IMR-90 (cell line): ENCODE data around the gene CCDC194. TPM values are rescaled to one million over a fixed set of nuclear protein-coding genes. Genes with fewer than 3 reads are reported as not detected.

Experiments
- ATAC-seq: fragments of 200-7000 bp; cut with Tn5 transposase; 2 replicates; pipeline ENCODE4 v1.9.1; 2020; ENCODE audit warnings: low read depth, mild to moderate bottlenecking, moderate library complexity
- BruUV-seq: library from RNA; stranded (reverse); fragments of 400-500 nt; replicated peaks from 2 replicates; lab custom pipeline; 2021; lab: Mats Ljungman, UMichigan
- CTCF ChIA-PET: fragments of 300-600 bp; formaldehyde crosslinking; extraction: SDS; loops from one replicate; lab custom pipeline; 2021; ENCODE audit warnings: antibody characterized with exemption; lab: Yijun Ruan, JAX
- POLR2A ChIA-PET: fragments of 300-600 bp; sonication (Branson Sonifier 250); formaldehyde crosslinking; loops from one replicate; lab custom pipeline; 2022; ENCODE audit warnings: antibody characterized with exemption; ENCODE audit not compliant: unreplicated experiment; lab: Charles Lee
- DNase-seq: peaks from one replicate; pipeline ENCODE4 v3.0.0; 2013
- H2AFZ ChIP-seq: replicated peaks from 2 replicates; pipeline ENCODE3; 2013; ENCODE audit warnings: low read length, mild to moderate bottlenecking; ENCODE audit not compliant: poor library complexity
- H2AK5ac ChIP-seq: 2 replicates; pipeline ENCODE4 v1.6.1; 2013; ENCODE audit warnings: low read depth, low read length, inconsistent platforms
- H2AK9ac ChIP-seq: replicated peaks from 2 replicates; pipeline ENCODE3; 2013; ENCODE audit warnings: mild to moderate bottlenecking, low read depth, low read length, moderate library complexity; ENCODE audit not compliant: poor library complexity
- H2BK120ac ChIP-seq: 2 replicates; pipeline ENCODE4 v1.6.1; 2013; ENCODE audit warnings: low read depth, low read length, inconsistent platforms
- H2BK15ac ChIP-seq: 3 replicates; pipeline ENCODE4 v1.6.1; 2013; ENCODE audit warnings: low read depth, low read length, inconsistent platforms
- H2BK20ac ChIP-seq: 2 replicates; pipeline ENCODE4 v1.6.1; 2013; ENCODE audit warnings: low read depth, mild to moderate bottlenecking, inconsistent platforms, low read length, moderate library complexity
- H2BK5ac ChIP-seq: 2 replicates; pipeline ENCODE4 v1.6.1; 2013; ENCODE audit warnings: mild to moderate bottlenecking, low read depth, low read length, inconsistent platforms; ENCODE audit not compliant: poor library complexity, severe bottlenecking
- H3K14ac ChIP-seq: replicated peaks from 2 replicates; pipeline ENCODE4 v1.6.1; 2013; ENCODE audit warnings: low read depth, low read length, inconsistent platforms
- H3K18ac ChIP-seq: 2 replicates; pipeline ENCODE4 v1.6.1; 2013; ENCODE audit warnings: low read depth, low read length, control low read depth
- H3K23ac ChIP-seq: 2 replicates; pipeline ENCODE4 v1.6.1; 2013; ENCODE audit warnings: low read depth, low read length, inconsistent platforms
- H3K27ac ChIP-seq: 2 replicates; pipeline ENCODE4 v1.5.1; 2013; ENCODE audit warnings: mild to moderate bottlenecking, control low read depth, low read length; ENCODE audit not compliant: insufficient read depth
- H3K27me3 ChIP-seq: 2 replicates; pipeline ENCODE4 v1.6.1; 2013; ENCODE audit warnings: low read length; ENCODE audit not compliant: control insufficient read depth, insufficient read depth
- H3K36me3 ChIP-seq: 2 replicates; pipeline ENCODE4 v1.6.1; 2013; ENCODE audit warnings: low read length, mixed read lengths; ENCODE audit not compliant: control insufficient read depth, insufficient read depth
- H3K4ac ChIP-seq: 2 replicates; pipeline ENCODE4 v1.6.1; 2013; ENCODE audit warnings: low read depth, low read length, inconsistent platforms
- H3K4me1 ChIP-seq: 2 replicates; pipeline ENCODE4 v1.6.1; 2013; ENCODE audit warnings: low read length, mixed read lengths; ENCODE audit not compliant: control insufficient read depth, insufficient read depth
- H3K4me2 ChIP-seq: 2 replicates; pipeline ENCODE4 v1.6.1; 2013; ENCODE audit warnings: low read depth, mild to moderate bottlenecking, control low read depth, low read length, moderate library complexity
- H3K4me3 ChIP-seq: 2 replicates; pipeline ENCODE4 v1.5.1; 2013; ENCODE audit warnings: low read depth, mild to moderate bottlenecking, control low read depth, low read length, moderate library complexity; ENCODE audit not compliant: insufficient read depth
- H3K56ac ChIP-seq: 2 replicates; pipeline ENCODE4 v1.6.1; 2013; ENCODE audit warnings: low read length, inconsistent platforms; ENCODE audit not compliant: insufficient read depth; ENCODE audit errors: extremely low read depth
- H3K79me1 ChIP-seq, 2 experiments: 2 replicates each; pipeline ENCODE4 v1.6.1; 2013; ENCODE audit warnings: low read length in 2 of 2, inconsistent platforms in 1 of 2, low read depth in 1 of 2
- H3K9ac ChIP-seq: 2 replicates; pipeline ENCODE4 v1.6.1; 2013; ENCODE audit warnings: low read depth, low read length, control low read depth
- H3K9me1 ChIP-seq: 2 replicates; pipeline ENCODE4 v1.6.1; 2013; ENCODE audit warnings: low read length, inconsistent platforms; ENCODE audit not compliant: insufficient read depth
- H3K9me3 ChIP-seq: 2 replicates; pipeline ENCODE4 v1.6.1; 2013; ENCODE audit warnings: low read length; ENCODE audit not compliant: control insufficient read depth, insufficient read depth
- H4K20me1 ChIP-seq: 2 replicates; pipeline ENCODE4 v1.6.1; 2013; ENCODE audit warnings: low read length, inconsistent platforms; ENCODE audit not compliant: insufficient read depth
- H4K5ac ChIP-seq: 2 replicates; pipeline ENCODE4 v1.6.1; 2013; ENCODE audit warnings: mild to moderate bottlenecking, low read depth, low read length, control low read depth
- H4K8ac ChIP-seq, 2 experiments: 2 replicates each; pipeline ENCODE4 v1.6.1; 2013; ENCODE audit warnings: low read depth in 2 of 2, low read length in 2 of 2, control low read depth in 1 of 2, inconsistent platforms in 1 of 2
- H4K91ac ChIP-seq: 2 replicates; pipeline ENCODE4 v1.6.1; 2013; ENCODE audit warnings: low read depth, low read length, inconsistent platforms; ENCODE audit not compliant: insufficient read depth
- BHLHE40 ChIP-seq: fragments of 150-350 bp; IDR thresholded peaks from 2 replicates; pipeline ENCODE4 v1.6.1; 2016; ENCODE audit warnings: mild to moderate bottlenecking, low read depth, low read length
- CEBPB ChIP-seq: IDR thresholded peaks from 2 replicates; pipeline ENCODE4 v1.6.1; 2012; ENCODE audit warnings: low read depth, low read length, improper control_type of control experiment
- CHD1 ChIP-seq: IDR thresholded peaks from 2 replicates; pipeline ENCODE4 v1.6.1; 2012; ENCODE audit warnings: low read depth, low read length, improper control_type of control experiment
- FOS ChIP-seq: fragments of 150-350 bp; IDR thresholded peaks from 2 replicates; pipeline ENCODE4 v1.6.1; 2016; ENCODE audit warnings: low read depth, low read length
- MAZ ChIP-seq: IDR thresholded peaks from 2 replicates; pipeline ENCODE4 v1.6.1; 2012; ENCODE audit warnings: low read depth, mild to moderate bottlenecking, low read length, improper control_type of control experiment, moderate library complexity, borderline replicate concordance
- MXI1 ChIP-seq: IDR thresholded peaks from 2 replicates; pipeline ENCODE4 v1.6.1; 2012; ENCODE audit warnings: low read depth, mild to moderate bottlenecking, low read length, moderate library complexity, borderline replicate concordance
- NFE2L2 ChIP-seq: fragments of 150-350 bp; IDR thresholded peaks from 2 replicates; pipeline ENCODE4 v1.6.1; 2016; ENCODE audit warnings: low read depth, mild to moderate bottlenecking, low read length
- POLR2A ChIP-seq: IDR thresholded peaks from 2 replicates; pipeline ENCODE4 v1.6.1; 2012; ENCODE audit warnings: mild to moderate bottlenecking, low read depth, low read length
- RAD21 ChIP-seq: IDR thresholded peaks from 2 replicates; pipeline ENCODE4 v1.6.1; 2012; ENCODE audit warnings: low read length, improper control_type of control experiment
- RCOR1 ChIP-seq: IDR thresholded peaks from 2 replicates; pipeline ENCODE4 v1.6.1; 2012; ENCODE audit warnings: mild to moderate bottlenecking, low read length, improper control_type of control experiment; ENCODE audit not compliant: insufficient replicate concordance
- RFX5 ChIP-seq: IDR thresholded peaks from 2 replicates; pipeline ENCODE4 v1.8.0; 2012; ENCODE audit warnings: low read depth, mild to moderate bottlenecking, low read length, moderate library complexity
- SMC3 ChIP-seq: fragments of 150-350 bp; IDR thresholded peaks from 2 replicates; pipeline ENCODE4 v1.6.1; 2016; ENCODE audit warnings: low read depth, mild to moderate bottlenecking, antibody characterized with exemption, low read length, moderate library complexity
- WGBS, 2 experiments: methylation state at CpG; one replicate each; pipeline versions ENCODE4 v1.1.5 to v1.1.7; 2013; ENCODE audit warnings: missing lambda C conversion rate in 2 of 2; ENCODE audit not compliant: insufficient read length in 1 of 2; ENCODE audit errors: extremely low coverage in 2 of 2; 5-methylcytosine and 5-hydroxymethylcytosine counted together
- dilution Hi-C: fragments of 300-500 bp; cut with HindIII; formaldehyde crosslinking; loops from one replicate; pipeline ENCODE4 v1.14.3; 2018; ENCODE audit warnings: low sequenced_read_pairs; ENCODE audit not compliant: unreplicated experiment
- in situ Hi-C: fragments of 300-500 bp; cut with MboI; formaldehyde crosslinking; loops from 3 replicates; pipeline ENCODE4 v1.14.3; 2019; ENCODE audit warnings: low sequenced_read_pairs, inconsistent platforms, mixed read lengths
- intact Hi-C: fragments of 100-400 bp; cut with micrococcal nuclease; formaldehyde crosslinking; loops from 2 replicates; pipeline ENCODE4 v1.10.0; 2022
- polyA plus RNA-seq, 3 experiments: library from polyadenylated mRNA; depleted of rRNA; stranded (reverse); fragments of >200 nt; gene quantifications; 2 replicates each; pipeline ENCODE4 v1.2.3, GENCODE V29; 2012; ENCODE audit warnings: low replicate concordance in 1 of 3
- total RNA-seq: library from RNA; depleted of rRNA; stranded (reverse); fragments of >200 nt; gene quantifications from 2 replicates; pipeline ENCODE4 v1.2.3, GENCODE V29; 2012
- TF ChIP-seq, protein P1 (sequence below): fragments of 150-350 bp; IDR thresholded peaks from 2 replicates; pipeline ENCODE4 v1.6.1; 2016; ENCODE audit warnings: low read depth, mild to moderate bottlenecking, low read length, moderate library complexity, borderline replicate concordance
- TF ChIP-seq, protein P2 (sequence below): conservative IDR thresholded peaks from 2 replicates; pipeline ENCODE4 v1.5.1; 2012; ENCODE audit warnings: mild to moderate bottlenecking, low read depth, low read length, improper control_type of control experiment
- TF ChIP-seq, protein P3 (sequence below): fragments of 150-350 bp; IDR thresholded peaks from 2 replicates; pipeline ENCODE4 v1.6.1; 2017; ENCODE audit warnings: mild to moderate bottlenecking, antibody characterized with exemption, low read length, low read depth

CCDC194 gene
- total and polyA plus RNA-seq, 2 of the 4 experiments (the other 2 are of a cell fraction): not detected

DNA sequence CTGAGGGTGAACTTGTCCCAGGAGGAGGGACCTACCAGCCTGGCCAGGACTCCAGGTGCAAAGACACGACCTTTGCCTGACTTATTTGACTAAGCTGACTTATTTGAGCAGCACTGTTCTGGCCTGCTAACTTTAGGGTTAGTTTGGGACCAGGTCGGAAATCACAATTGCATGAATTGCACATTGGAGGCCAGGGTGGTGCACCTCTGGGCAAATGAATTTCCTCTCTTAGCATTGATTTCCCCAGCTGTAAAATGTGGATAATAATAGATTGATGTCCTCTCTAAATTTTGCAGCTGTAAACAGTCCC lies 12.8 kb upstream of the CCDC194 start:
- Histone ChIP-seq H3K14ac (no peak overlapping the region), H3K27me3 (no peaks in the 10 kb centered on the region), H4K91ac (no peak overlapping the region), H4K8ac (no peak overlapping the region), H3K9ac (no peak overlapping the region), H3K27ac (no peak overlapping the region), H4K5ac (no peak overlapping the region), H2AK5ac (no peak overlapping the region), H3K18ac (no peak overlapping the region), H3K4ac (no peak overlapping the region), H2BK15ac (no peak overlapping the region), H3K4me3 (no peak overlapping the region), H3K36me3 (no peaks in the 10 kb centered on the region), H2BK120ac (no peak overlapping the region), H3K56ac (no peak overlapping the region), H2AK9ac (no peak overlapping the region), H3K9me3 (no peaks in the 10 kb centered on the region), H2AFZ (no peak overlapping the region), H3K4me2 (no peak overlapping the region), H3K9me1 (peaks cover 2% of the 10 kb centered on the region; the same call in 1 of the 2 replicates), H3K79me1 (no peaks in the 10 kb centered on the region), H4K20me1 (no peaks in the 10 kb centered on the region), H2BK5ac (no peak overlapping the region), H3K23ac (no peak overlapping the region), H2BK20ac (no peak overlapping the region), H3K4me1 (peaks cover under 1% of the 10 kb centered on the region; the same call in 1 of the 2 replicates)
- dilution Hi-C loops: no loop called here
- DNase-seq: no peak
- CTCF ChIA-PET: no interaction called here
- BruUV-seq: no TSS peak
- no peak for TF ChIP-seq RFX5
- TF ChIP-seq, protein P1, sequence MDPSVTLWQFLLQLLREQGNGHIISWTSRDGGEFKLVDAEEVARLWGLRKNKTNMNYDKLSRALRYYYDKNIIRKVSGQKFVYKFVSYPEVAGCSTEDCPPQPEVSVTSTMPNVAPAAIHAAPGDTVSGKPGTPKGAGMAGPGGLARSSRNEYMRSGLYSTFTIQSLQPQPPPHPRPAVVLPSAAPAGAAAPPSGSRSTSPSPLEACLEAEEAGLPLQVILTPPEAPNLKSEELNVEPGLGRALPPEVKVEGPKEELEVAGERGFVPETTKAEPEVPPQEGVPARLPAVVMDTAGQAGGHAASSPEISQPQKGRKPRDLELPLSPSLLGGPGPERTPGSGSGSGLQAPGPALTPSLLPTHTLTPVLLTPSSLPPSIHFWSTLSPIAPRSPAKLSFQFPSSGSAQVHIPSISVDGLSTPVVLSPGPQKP: no peak
- TF ChIP-seq, protein P2, sequence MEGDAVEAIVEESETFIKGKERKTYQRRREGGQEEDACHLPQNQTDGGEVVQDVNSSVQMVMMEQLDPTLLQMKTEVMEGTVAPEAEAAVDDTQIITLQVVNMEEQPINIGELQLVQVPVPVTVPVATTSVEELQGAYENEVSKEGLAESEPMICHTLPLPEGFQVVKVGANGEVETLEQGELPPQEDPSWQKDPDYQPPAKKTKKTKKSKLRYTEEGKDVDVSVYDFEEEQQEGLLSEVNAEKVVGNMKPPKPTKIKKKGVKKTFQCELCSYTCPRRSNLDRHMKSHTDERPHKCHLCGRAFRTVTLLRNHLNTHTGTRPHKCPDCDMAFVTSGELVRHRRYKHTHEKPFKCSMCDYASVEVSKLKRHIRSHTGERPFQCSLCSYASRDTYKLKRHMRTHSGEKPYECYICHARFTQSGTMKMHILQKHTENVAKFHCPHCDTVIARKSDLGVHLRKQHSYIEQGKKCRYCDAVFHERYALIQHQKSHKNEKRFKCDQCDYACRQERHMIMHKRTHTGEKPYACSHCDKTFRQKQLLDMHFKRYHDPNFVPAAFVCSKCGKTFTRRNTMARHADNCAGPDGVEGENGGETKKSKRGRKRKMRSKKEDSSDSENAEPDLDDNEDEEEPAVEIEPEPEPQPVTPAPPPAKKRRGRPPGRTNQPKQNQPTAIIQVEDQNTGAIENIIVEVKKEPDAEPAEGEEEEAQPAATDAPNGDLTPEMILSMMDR: no peak
- no peak for TF ChIP-seq CEBPB
- no peak for TF ChIP-seq CHD1
- TF ChIP-seq, protein P3, sequence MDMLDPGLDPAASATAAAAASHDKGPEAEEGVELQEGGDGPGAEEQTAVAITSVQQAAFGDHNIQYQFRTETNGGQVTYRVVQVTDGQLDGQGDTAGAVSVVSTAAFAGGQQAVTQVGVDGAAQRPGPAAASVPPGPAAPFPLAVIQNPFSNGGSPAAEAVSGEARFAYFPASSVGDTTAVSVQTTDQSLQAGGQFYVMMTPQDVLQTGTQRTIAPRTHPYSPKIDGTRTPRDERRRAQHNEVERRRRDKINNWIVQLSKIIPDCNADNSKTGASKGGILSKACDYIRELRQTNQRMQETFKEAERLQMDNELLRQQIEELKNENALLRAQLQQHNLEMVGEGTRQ: no peak
- no peak for TF ChIP-seq MAZ
- TF ChIP-seq POLR2A: no peak
- TF ChIP-seq RCOR1: no peak
- TF ChIP-seq BHLHE40: no peak
- no peak for TF ChIP-seq RAD21
- no peak for TF ChIP-seq SMC3
- no peak for TF ChIP-seq NFE2L2
- no peak for TF ChIP-seq FOS
- no peak for TF ChIP-seq MXI1
- intact Hi-C loops: no loop called here
- POLR2A ChIA-PET: no interaction called here
- in situ Hi-C loops: no loop called here
- no CpG with 5 or more reads among the region's 2 CpGs for WGBS, 2 experiments
- no peak for ATAC-seq
